ENCODE data around the gene MAPK1.
"Not testable (repeated sequence)": the region's sequence is repeated elsewhere in the genome, so short reads cannot be mapped to it uniquely, and the experiment has no call there.

Gene MAPK1

DNA sequence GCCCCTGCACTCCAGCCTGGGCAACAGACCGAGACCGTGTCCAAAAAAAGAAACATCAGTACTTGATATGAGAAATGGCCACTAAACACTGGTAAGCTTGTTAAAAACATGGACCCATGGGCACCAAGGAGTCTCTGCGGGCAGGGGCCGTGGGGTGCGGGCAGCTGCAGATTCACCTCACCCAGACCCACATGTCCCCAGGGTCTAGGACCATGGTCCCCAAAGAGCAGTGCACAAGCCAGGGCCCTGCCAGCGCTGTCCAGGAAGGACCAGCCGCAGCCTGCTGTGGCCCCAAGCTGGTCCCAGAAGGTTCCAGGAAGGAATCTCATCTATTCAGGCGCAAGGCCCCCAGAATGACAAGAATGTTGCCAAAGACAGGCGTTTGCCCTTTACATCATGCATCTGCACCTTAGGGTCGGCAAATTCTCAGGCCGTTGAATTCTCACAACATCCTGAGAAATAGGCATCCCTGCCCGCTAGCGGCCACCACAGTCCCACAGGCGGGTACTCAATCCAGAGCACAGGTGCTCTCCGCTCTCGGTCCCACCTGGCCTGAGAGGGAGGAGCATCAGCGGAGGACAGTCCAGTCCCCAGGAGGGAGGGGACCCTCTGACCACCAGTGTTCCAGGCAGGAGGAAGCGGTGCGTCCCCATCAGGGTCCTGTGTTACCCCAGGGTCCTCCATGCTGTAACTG is 141.3 kb downstream of the MAPK1 start:
- no peak for DNase-seq (ENCODE audit: low spot score)

GRCh38 chr22:21724496-21724895 is 142.9 kb downstream of the MAPK1 start:
- not testable (repeated sequence) for DNase-seq (ENCODE audit: low spot score)

DNA sequence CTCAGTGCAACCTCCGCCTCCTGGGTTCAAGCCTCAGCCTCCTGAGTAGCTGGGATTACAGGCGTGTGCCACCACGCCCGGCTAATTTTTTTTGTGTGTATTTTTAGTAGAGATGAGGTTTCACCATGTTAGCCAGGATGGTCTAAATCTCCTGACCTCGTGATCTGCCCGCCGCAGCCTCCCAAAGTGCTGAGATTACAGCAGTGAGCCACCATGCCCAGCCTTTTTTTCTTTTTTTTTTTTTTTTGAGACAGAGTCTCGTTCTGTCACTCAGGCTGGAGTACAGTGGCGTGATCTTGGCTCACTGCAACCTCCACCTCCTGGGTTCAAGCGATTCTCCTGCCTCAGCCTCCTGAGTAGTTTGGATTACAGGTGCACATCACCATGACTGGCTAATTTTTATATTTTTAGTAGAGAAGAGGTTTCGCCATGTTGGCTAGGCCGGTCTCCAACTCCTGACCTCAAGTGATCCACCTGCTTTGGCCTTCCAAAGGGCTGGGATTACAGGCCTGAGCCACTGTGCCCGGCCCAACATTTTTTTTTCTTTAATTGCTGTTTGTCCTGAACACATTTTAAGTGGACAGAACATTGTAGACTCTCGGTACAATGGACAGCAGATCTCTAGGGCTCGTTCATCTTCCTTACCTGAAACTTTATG is 146.1 kb downstream of the MAPK1 start:
- not testable (repeated sequence) for DNase-seq (ENCODE audit: low spot score)

DNA sequence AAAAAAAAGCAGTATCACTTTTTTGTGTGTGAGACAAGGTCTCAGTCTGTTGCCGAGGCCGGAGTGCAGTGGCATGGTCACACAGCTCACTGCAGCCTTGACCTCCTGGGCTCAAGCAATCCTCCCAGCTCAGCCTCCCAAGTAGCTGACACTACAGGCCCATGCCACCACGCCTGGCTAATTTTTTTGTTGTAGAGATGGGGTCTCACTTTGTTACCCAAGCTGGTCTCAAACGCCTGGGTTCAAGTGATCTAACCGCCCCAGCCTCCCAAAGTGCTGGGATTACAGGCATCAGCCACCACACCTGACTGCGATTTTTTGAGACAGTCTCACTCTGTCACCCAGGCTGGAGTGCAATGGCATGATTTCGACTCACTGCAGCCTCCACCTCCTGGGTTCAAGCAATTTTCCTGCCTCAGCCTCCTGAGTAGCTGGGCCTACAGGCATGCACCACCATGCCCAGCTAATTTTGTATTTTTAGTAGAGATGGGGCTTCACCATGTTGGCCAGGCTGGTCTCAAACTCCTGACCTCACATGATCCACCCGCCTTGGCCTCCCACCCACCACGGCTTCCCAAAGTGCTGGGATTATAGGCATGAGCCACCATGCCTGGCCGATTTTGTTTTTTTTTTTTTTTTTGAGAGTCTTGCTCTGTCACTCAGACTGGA is 147.1 kb downstream of the MAPK1 start:
- DNase-seq (ENCODE audit: low spot score): not testable (repeated sequence)

- no peak for DNase-seq (ENCODE audit: low spot score)
Measured at GRCh38 chr22:21719024-21719423, 148.4 kb downstream of the MAPK1 start.

GRCh38 chr22:21718499-21718898 is 148.9 kb downstream of the MAPK1 start:
- no peak for DNase-seq (ENCODE audit: low spot score)

GRCh38 chr22:21716395-21717122 is 150.9 kb downstream of the MAPK1 start:
- not testable (repeated sequence) for DNase-seq (ENCODE audit: low spot score)

GRCh38 chr22:21714786-21715185 is 152.7 kb downstream of the MAPK1 start:
- DNase-seq (ENCODE audit: low spot score): no peak

DNA sequence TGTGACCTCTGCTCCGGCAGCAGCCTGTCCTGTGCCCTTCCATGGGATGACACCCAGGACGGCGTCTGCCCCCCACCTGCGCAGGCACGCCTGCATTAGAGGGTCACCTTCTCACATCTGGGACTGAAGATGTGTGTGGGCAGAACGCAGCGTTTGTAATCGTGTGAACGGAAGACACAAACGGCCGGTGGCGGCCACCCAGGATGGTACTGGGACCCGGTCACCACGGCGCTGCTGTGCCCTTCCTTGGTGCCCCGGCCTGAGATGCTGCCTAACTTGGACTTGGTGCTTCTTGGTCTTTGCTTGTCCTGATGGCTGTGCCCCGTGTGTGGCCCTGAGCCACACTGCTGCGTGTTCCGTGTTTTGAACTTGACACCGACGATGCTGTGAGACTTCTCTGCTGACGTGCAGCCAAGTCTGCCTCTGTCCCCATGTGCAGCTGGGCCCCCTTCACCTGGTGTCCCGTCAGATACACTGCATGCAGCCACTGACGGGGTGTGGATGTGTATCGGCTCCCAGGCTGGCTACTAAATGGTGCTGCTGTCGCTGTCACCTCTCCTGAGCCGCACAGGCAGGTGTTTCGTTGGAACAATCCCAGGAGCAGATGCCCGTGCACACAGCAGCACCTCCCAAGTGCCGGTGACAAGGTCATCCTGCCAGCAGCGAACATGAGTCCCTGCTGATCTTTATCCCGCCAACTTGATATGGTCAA is 153.2 kb downstream of the MAPK1 start:
- DNase-seq (ENCODE audit: low spot score): no peak

GRCh38 chr22:21713428-21714058 is 153.9 kb downstream of the MAPK1 start:
- peak; percentile 19 for DNase-seq (ENCODE audit: low spot score)

DNA sequence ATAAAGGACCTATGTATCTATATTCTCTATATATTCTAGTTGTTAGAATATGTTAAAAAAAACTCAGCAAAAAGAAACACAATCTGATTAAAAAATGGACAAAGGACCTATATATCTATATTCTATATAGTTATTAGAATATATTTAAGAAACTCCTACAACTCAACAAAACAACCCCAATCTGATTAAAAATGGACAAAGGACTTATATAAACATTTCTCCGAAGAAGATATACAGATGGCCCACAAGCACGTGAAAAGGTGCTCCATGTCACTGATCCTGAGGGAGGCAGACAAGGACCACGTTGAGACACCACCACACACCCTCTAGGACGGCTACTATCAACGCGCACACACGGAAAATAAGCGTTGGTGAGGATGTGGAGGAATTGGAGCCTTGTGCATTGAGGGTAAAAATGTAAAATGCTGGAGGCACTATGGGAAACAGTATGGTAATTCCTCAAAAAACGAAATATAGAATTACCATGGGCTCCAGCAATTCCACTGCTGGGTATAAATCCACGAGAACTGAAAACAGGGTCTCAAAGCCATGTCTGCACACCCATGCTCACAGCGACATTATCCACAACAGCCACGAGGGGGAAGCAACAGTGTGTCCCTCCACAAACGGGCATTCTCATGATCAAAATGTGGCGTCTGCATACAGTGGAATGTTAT is 154.6 kb downstream of the MAPK1 start:
- peak; percentile 78 for DNase-seq (ENCODE audit: low spot score)

- no peak for DNase-seq (ENCODE audit: low spot score)
Measured at GRCh38 chr22:21711851-21712250, 155.6 kb downstream of the MAPK1 start.

DNA sequence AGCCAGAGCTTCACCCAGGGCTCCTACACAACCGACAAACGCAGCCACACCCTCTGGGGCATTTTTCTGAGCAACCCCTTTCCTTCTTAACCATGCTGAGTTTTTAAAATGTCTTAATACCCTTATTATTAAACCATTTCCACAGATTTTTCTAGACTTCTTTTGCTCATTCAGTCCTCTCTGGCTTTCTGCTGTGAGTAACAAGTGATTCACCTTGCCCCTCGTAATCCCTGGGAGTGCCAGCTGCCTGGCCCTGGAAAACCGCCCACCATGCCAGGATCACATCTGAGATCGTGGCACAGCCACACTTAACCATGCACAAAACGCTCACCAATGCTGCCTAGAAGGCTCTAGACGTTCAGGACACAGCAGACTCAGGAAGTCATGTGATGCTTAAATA is 157.3 kb downstream of the MAPK1 start:
- no peak for DNase-seq (ENCODE audit: low spot score)

GRCh38 chr22:21709688-21710087 is 157.8 kb downstream of the MAPK1 start:
- no peak for DNase-seq (ENCODE audit: low spot score)

DNA sequence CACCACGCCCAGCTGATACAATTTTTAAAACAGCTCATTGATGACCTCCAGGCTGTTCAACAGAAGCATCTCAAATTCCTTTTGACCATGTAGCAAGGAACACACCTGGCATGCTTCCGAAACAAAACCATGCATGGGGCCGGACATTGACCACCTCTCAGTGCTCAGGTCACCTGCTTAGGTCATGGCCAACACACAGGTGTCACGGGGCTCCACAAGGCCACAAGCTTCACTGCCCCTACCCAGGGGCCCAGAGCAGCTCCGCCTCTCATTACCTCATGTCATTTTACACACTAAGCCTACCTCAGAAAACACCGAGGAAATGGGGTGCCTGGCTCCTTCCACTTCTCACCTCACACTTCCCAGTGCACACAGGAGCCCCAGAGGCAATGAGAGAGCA is 158.5 kb downstream of the MAPK1 start:
- DNase-seq (ENCODE audit: low spot score): no peak

DNA sequence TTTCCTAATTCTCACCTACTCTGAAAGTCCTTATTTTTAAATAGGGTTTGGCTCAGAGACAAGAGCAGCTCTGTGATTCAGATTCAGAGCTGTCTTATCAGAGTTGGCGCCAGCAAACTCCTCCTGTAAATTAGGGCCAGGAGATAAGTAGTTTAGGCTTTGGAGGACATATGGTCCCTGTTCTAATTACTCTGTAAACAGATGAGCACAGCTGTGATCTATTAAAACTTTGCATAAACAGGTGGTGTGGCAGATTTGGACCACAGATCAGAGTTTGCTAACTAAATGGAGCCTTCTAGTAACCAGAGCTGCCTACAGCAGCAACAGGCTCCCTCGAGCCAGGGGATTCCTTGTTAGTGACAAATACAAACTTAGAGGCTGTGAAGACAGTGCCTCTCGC is 159.8 kb downstream of the MAPK1 start:
- DNase-seq (ENCODE audit: low spot score): no peak
